Measurements from ENCODE around the gene UMPS.

UMPS gene

DNA sequence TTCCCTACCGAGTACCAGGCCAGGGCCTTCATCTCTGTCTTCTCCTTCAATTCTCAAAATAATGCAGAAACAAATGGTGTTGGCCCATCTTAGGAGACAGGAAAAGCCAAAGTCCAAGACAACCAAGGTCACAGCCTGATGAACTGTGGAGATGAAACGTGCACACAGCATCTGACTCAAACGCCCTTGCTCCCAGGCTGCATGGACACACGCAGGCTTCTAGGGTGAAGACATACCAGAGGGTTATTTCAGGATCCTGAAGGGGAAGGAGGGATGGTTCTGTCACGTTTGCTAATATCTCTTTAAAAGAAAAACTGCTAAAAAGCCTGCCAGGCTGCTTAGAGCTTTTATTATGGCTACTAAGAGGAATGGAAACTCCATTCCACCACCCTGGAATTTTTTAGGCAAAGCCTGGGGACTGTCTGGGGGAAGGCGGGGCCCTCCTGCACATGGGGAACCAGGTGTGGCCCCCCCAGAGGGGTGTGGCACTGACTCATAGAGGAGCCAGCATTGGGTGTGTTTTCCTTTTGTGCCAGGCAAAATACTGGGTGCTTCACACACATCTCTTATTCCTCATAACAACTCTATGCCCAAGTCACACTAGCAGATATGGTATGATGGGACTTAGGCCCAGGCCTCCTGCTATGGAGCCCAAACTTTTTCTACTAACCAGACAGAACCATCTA, 62.9 kb downstream of the UMPS start:
- TF ChIP-seq, protein P1, sequence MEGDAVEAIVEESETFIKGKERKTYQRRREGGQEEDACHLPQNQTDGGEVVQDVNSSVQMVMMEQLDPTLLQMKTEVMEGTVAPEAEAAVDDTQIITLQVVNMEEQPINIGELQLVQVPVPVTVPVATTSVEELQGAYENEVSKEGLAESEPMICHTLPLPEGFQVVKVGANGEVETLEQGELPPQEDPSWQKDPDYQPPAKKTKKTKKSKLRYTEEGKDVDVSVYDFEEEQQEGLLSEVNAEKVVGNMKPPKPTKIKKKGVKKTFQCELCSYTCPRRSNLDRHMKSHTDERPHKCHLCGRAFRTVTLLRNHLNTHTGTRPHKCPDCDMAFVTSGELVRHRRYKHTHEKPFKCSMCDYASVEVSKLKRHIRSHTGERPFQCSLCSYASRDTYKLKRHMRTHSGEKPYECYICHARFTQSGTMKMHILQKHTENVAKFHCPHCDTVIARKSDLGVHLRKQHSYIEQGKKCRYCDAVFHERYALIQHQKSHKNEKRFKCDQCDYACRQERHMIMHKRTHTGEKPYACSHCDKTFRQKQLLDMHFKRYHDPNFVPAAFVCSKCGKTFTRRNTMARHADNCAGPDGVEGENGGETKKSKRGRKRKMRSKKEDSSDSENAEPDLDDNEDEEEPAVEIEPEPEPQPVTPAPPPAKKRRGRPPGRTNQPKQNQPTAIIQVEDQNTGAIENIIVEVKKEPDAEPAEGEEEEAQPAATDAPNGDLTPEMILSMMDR (IDR thresholded peaks at IDR 0.05): no peak
- H3K36me3 ChIP-seq: peaks cover 26 to 47% (median 37%) of the 10 kb centered on the region in 3 donors
- no peak overlapping the region for H3K4me3 ChIP-seq
- no peak for DNase-seq
- intact Hi-C loops (cut with DNase I; ENCODE audit: low total_unique reads): no loop called here
- no peaks in the 10 kb centered on the region for H3K27me3 ChIP-seq
- H3K9me3 ChIP-seq: no peaks in the 10 kb centered on the region
- H3K4me1 ChIP-seq: peaks cover 0 to 41% (median 25%) of the 10 kb centered on the region in 4 donors
- H3K27ac ChIP-seq: peak overlapping the region; percentile 69 to 77

- no peak for DNase-seq
- Histone ChIP-seq H3K4me1 (peaks cover 0 to 49% (median 28%) of the 10 kb centered on the region in 4 donors), H3K27me3 (no peaks in the 10 kb centered on the region), H3K36me3 (peaks cover 26 to 52% (median 37%) of the 10 kb centered on the region in 3 donors), H3K9me3 (no peaks in the 10 kb centered on the region), H3K27ac (no peak overlapping the region), H3K4me3 (no peak overlapping the region)
- intact Hi-C loops (cut with DNase I; ENCODE audit: low total_unique reads): no loop called here
- TF ChIP-seq, protein P1 (IDR thresholded peaks at IDR 0.05): no peak
Measured at GRCh38 chr3:124796477-124796876, 66.2 kb downstream of the UMPS start.

GRCh38 chr3:124797426-124797945, 67.2 kb downstream of the UMPS start:
- no peak overlapping the region for H3K4me3 ChIP-seq
- intact Hi-C loops (cut with DNase I; ENCODE audit: low total_unique reads): no loop called here
- H3K9me3 ChIP-seq: no peaks in the 10 kb centered on the region
- TF ChIP-seq, protein P1 (IDR thresholded peaks at IDR 0.05): no peak
- no peak for DNase-seq
- no peak overlapping the region for H3K27ac ChIP-seq
- peaks cover 29 to 52% (median 37%) of the 10 kb centered on the region in 3 donors for H3K36me3 ChIP-seq
- no peaks in the 10 kb centered on the region for H3K27me3 ChIP-seq
- H3K4me1 ChIP-seq: peaks cover 0 to 49% (median 29%) of the 10 kb centered on the region in 4 donors
